Measurements from ENCODE around the gene CA4.
"Not testable (repeated sequence)": the region's sequence is repeated elsewhere in the genome, so short reads cannot be mapped to it uniquely, and the experiment has no call there.

Gene CA4

DNA sequence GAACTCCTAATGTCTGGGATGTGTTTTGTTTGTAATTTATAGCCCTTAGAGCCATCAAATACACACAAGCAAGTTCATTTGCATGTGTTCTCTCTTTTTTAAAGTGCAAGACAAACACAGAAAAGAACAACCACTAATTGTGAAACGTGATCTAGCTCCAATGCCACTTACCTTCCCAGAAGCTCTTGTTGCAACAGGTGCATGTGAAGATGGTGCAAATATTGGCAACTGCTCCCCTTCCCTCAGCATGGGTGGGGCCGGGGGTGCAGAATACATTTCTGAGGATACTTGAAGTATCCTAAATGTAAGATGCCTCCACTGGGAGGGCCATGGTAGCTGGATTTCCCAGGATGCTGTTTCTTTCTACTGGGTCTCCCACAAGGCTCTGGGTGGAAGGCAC is 28.4 kb downstream of the CA4 start:
- DNase-seq = not testable (repeated sequence)

DNA sequence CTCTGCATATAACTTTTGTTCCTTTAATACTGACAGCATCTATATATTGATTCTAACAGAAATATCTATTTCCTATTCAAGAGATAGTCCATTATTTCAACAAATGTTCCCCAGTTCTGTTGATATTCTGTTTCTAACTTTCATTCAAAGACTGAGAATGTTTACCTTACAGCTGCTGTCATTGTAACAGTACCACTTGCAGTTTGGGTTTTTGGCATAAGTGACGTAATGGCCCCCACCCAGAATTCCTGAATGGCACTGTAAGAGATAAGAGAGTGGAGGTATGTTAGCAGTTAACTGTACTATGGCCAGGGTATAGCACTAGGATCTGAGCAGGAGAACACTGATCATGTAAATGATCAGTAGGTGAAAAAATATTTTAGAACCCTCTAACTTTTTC is 30.6 kb downstream of the CA4 start:
- DNase-seq = not testable (repeated sequence)

DNA sequence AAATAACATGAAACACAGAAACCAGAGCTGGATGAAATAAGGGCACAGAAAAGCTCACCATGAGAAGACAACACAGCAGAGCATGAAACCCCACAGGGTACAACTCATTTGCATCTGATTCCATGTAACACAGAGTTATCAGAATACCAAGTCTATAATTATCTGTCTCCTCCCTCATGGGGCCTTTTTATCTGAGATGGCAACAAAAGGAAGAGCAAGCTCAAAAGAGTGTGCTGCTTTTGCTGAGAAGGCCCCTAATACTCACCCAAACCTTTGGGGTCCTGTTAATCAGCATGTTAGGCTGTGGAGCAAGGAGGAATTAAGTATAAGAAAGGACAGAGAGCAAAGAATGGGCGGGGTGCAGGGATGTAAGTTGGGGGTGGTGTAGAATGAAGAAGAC is 36.6 kb downstream of the CA4 start:
- DNase-seq = not testable (repeated sequence)

DNA sequence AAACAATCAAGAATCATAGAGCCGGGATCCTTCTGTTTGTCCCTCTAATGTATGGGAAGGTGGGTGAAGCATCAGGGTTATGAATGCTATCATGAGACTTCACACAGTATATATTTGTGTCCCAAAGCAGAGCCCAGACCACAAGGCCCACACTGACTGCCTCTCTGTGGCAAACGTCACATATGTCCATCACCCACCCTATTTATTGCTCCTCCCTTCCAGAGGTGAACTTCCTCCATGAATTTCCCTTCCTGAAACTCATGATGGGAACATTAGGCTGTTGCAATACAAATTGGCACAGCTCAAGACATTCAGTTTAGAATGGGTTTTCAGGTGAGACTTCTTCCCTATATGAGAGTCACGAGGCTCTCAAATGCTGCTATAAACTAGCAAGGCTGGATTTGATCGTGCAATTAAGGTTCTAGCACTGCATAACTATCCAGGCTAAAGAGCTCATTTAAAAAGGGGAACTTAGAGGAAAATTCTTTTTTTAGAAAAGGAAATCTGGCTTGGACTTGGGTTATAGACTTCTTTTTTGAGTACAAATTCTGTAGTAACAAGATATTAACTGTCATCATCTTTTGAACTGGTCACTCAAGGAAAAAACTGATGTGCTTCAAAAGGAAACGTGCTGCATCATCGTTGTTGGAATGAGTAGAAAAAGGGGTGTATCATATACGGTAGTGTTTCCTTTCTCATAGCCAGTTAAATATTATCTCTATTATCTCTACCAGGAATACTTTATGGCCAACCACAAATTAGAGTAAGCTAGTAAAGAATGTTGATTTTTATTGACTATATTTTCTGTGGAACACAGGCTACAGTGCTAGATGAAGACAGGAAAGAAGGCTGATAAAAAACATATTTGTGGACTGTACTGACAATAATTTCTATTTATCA is 37.3 kb downstream of the CA4 start:
- DNase-seq = not testable (repeated sequence)

DNA sequence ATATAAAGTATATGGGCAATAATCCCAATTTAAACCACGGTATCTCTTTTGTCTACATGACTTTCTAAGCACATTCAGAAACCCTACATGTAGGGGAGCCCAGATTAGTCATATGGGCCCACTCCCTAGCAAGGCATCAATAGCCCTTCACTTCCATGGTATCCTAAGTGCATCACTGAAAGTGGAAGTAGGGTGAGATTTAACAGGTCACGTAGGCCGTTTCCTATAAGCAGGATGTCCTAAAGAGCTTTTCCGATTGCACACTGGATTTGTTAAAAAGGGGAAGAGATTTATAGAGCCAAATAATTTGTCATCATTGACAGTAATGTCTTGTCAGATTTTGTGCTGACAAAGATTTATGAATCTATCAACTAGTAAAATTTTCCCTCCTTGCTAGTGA is 39.0 kb downstream of the CA4 start:
- no peak for DNase-seq

DNA sequence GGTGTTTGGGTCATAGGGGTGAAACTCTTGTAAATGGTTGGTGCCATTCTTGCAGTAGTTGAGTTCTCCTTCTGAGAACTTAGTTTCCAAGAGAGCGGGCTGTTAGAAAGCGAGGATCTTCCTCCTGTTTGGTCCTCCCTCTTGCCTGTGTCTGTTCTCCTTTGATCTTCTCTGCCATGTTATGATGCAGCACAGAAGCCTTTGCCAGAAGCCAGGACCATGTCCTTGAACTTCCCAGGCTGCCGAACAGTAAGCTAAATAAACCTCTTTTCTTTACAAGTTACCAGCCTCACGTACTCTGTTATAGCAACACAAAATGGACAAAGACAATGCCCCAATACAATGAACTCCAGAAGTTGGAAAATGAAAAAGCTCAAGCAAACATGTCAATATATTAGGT is 40.3 kb downstream of the CA4 start:
- not testable (repeated sequence) for DNase-seq

DNA sequence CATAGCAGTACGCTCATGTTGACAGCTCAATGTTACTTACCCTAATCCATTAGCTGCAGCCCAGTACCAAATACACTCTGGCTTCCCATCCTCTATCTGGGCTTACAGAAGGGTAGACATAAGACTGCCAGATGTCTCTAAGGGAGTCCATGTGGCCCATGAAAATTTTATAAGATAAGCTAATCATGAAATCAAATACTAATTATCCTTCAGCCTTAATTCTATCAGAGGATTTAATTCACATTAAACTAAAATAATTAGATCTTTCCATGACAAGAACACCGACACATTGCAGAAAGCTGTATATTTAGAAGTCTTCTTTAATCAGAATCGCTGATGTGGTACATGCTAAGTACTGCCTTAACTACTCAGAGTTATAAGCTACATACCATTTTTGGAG is 43.3 kb downstream of the CA4 start:
- not testable (repeated sequence) for DNase-seq

DNA sequence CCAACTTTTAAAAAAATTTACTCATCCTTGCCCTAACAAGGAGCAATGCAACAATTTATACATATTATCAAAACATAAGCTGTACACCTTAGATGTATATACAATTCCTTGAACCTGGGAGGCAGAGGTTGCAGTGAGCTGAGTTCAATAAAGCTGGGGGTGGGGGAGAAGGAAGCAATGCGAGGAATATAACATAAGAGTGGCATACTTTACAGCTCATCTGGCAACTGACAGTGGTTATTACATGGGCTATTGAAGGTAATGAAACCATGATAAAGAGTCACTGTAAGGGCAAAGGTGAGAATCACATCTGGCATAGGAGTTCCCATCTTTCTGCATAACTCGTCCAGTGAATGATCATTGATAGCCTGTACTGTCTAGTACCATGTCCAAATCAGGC is 43.7 kb downstream of the CA4 start:
- no peak for DNase-seq

DNA sequence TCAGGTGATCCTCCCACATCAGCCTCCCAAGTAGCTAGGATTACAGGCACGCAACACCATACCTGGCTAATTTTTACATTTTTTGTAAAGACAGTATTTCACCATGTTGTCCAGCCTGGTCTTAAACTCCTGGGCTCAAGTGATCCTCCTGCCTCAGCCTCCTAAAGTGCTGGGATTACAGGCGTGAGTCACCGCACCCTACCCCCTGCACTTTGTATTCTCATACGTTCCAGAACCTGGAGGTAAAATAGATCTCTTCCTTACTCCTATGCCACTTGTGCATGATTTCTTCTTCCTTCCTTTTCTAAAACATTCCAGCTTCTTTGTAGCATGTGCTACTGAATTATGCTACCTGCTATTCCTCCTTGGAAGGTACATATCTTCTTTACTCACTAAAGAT is 44.4 kb downstream of the CA4 start:
- DNase-seq = not testable (repeated sequence)

DNA sequence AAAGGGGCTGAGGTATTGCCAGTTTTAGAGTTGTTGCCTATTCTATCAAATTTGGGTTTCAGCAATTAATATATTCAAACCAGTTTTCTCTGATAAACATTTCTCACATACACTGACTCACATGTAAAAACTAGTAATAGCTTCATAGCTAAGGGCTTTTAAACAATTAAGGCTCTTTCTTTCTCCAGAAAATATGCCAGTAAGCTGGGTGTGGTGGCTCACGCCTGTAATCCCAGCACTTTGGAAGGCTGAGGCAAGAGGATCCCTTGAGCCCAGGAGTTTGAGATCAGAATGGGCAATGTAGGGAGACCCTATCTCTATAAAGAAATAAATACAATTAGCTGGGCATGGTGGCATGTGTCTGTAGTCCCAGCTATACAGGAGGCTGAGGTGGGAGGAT is 48.9 kb downstream of the CA4 start:
- DNase-seq = not testable (repeated sequence)

DNA sequence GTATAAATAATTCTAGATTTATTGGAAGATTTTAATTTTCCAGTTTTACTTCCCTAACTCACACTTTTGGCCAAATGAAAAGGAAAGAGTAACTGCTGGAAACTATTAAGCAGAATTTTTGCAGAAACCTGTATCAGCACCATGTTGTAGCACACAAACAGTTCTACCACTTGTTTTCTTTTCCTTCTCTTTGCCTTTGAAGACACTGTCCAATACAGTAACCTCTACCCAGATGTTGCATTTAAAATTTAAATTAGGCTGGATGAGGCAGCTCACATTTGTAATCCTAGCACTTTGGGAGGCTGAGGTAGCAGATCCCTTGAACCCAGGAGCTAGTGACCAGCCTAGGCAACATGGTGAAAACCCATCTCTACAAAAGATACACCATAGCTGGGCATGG is 56.0 kb downstream of the CA4 start:
- not testable (repeated sequence) for DNase-seq

DNA sequence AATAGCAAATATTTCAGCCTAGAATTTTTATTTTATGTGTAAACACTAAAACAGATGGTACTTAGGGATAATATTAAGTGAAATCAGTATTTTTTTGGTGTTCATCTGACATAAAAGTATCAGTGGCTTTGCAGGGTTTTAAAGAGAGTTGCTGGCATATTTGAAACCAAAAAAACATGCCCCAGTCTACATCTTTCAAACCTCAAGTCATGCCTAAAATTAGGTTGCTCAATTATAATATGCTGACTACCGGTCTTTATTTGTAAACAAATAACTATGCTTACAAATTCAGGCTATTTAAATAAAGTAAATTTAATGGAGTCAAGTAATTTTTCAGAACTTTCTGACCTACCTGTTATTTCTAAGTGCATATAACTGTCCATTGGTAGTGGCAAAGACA is 58.5 kb downstream of the CA4 start:
- DNase-seq = not testable (repeated sequence)
